K562 (cell line): ENCODE data around the gene SERPINA3. TPM values are rescaled to one million over a fixed set of nuclear protein-coding genes. Genes with fewer than 3 reads are reported as not detected.

Experiments used
- ATAC-seq: fragments of 200-7000 bp; cut with Tn5 transposase; 3 replicates; pipeline ENCODE4 v1.9.1; 2020; ENCODE audit warnings: moderate library complexity
- BruUV-seq: library from RNA; stranded (reverse); fragments of 400-500 nt; replicated peaks from 2 replicates; lab custom pipeline; 2021; lab: Mats Ljungman, UMichigan
- CTCF ChIA-PET: fragments of 300-600 bp; formaldehyde crosslinking; extraction: SDS; loops from one replicate; lab custom pipeline; 2021; ENCODE audit warnings: low intra/inter-chr PET ratio; lab: Yijun Ruan, JAX
- POLR2A ChIA-PET: fragments of 300-600, 350-650 bp; sonication (Branson Sonifier 250); formaldehyde crosslinking; extraction: SDS; loops from one replicate; lab custom pipeline; 2021; ENCODE audit warnings: antibody characterized with exemption, inconsistent platforms; lab: Yijun Ruan, JAX
- DNase-seq, 4 experiments: peaks; one replicate each; pipeline versions ENCODE4 v3.0.0 to v3.0.0-alpha.2; 2011 to 2018; ENCODE audit warnings: low spot score in 3 of 4, mixed read lengths in 3 of 4; ENCODE audit errors: extremely low read depth in 1 of 4
- FAIRE-seq: peaks from 2 replicates; lab custom pipeline; 2011; peaks lifted over from hg19 to GRCh38; lab: Jason Lieb, UNC
- H2AFZ ChIP-seq: 2 replicates; pipeline ENCODE4 v1.6.0; 2011; ENCODE audit warnings: low read depth, low read length, control low read depth, inconsistent platforms
- H3K27ac ChIP-seq: fragments of 200-600 bp; 3 replicates; pipeline ENCODE4 v1.8.0; 2011; ENCODE audit warnings: low read depth, mild to moderate bottlenecking, control low read depth, inconsistent platforms, low read length, moderate library complexity, mixed read lengths; ENCODE audit errors: extremely low read depth
- H3K27me3 ChIP-seq, 2 experiments: fragments of 300-600 bp in 1 of 2; 2 replicates in 1 of 2; 3 replicates in 1 of 2; pipeline versions ENCODE4 v1.6.0 to v1.8.0; 2011; ENCODE audit warnings: inconsistent platforms in 2 of 2, low read length in 2 of 2, mild to moderate bottlenecking in 1 of 2, mixed read lengths in 1 of 2, moderate library complexity in 1 of 2; ENCODE audit not compliant: control insufficient read depth in 2 of 2, insufficient read depth in 2 of 2
- H3K36me3 ChIP-seq: fragments of 300-600 bp; 3 replicates; pipeline ENCODE4 v1.8.0; 2011; ENCODE audit warnings: mild to moderate bottlenecking, low read length, inconsistent platforms; ENCODE audit not compliant: control insufficient read depth, insufficient read depth
- H3K4me1 ChIP-seq, 2 experiments: fragments of 200-600 bp in 1 of 2; replicated peaks in 1 of 2; 2 replicates in 1 of 2; 3 replicates in 1 of 2; pipeline versions ENCODE4 v1.5.1 to v1.8.0; 2011; ENCODE audit warnings: inconsistent platforms in 2 of 2, low read length in 2 of 2, mild to moderate bottlenecking in 1 of 2, mixed read lengths in 1 of 2, moderate library complexity in 1 of 2; ENCODE audit not compliant: control insufficient read depth in 2 of 2, insufficient read depth in 2 of 2
- H3K4me2 ChIP-seq: 2 replicates; pipeline ENCODE4 v1.6.1; 2011; ENCODE audit warnings: low read length, control low read depth, inconsistent platforms, mixed read lengths; ENCODE audit not compliant: insufficient read depth
- H3K4me3 ChIP-seq: fragments of 200-600 bp; sonication (generic), shearing (Covaris generic); 2 replicates; pipeline ENCODE4 v1.5.1; 2016; ENCODE audit warnings: control low read depth, inconsistent platforms
- H3K79me2 ChIP-seq: fragments of 200-600 bp; 3 replicates; pipeline ENCODE4 v1.8.0; 2011; ENCODE audit warnings: low read length, inconsistent platforms; ENCODE audit not compliant: control insufficient read depth, insufficient read depth
- H3K9ac ChIP-seq, 2 experiments: 2 replicates each; pipeline versions ENCODE4 v1.6.0 to v1.6.1; 2011; ENCODE audit warnings: low read depth in 2 of 2, low read length in 2 of 2, control low read depth in 1 of 2, inconsistent platforms in 1 of 2, mild to moderate bottlenecking in 1 of 2, mixed read lengths in 1 of 2; ENCODE audit not compliant: insufficient read depth in 1 of 2
- H3K9me1 ChIP-seq: one replicate; pipeline ENCODE4 v1.6.0; 2011; ENCODE audit warnings: inconsistent platforms, mild to moderate bottlenecking, low read length, moderate library complexity; ENCODE audit not compliant: control insufficient read depth, insufficient read depth
- H3K9me3 ChIP-seq: replicated peaks from 2 replicates; pipeline ENCODE4 v1.5.1; 2011; ENCODE audit warnings: low read depth, low read length, inconsistent platforms; ENCODE audit not compliant: control insufficient read depth, insufficient read depth
- H4K20me1 ChIP-seq: replicated peaks from 2 replicates; pipeline ENCODE4 v1.6.1; 2011; ENCODE audit warnings: low read length, inconsistent platforms, mixed read lengths; ENCODE audit not compliant: control insufficient read depth, insufficient read depth
- DEAF1 ChIP-seq: fragments of 450-650 bp; formaldehyde crosslinking; IDR thresholded peaks from 2 replicates; pipeline ENCODE4 v1.4.0; 2020; ENCODE audit warnings: mild to moderate bottlenecking, moderate library complexity
- FIP1L1 ChIP-seq: fragments of 200-400 bp; formaldehyde crosslinking; IDR thresholded peaks from 2 replicates; pipeline ENCODE4 v1.6.1; 2018; ENCODE audit warnings: mild to moderate bottlenecking, low read depth, low read length; ENCODE audit not compliant: poor library complexity, severe bottlenecking
- HDAC8 ChIP-seq: fragments of 450-650 bp; IDR thresholded peaks from 2 replicates; pipeline ENCODE4 v1.6.1; 2016; ENCODE audit warnings: mild to moderate bottlenecking, missing genetic modification characterization, moderate library complexity, missing compliant biosample characterization
- PATZ1 ChIP-seq: fragments of 250-450 bp; sonication (Bioruptor Pico); IDR thresholded peaks from 2 replicates; pipeline ENCODE4 v1.5.0; 2020; ENCODE audit warnings: mild to moderate bottlenecking, borderline replicate concordance
- POLR2H ChIP-seq: IDR thresholded peaks from 2 replicates; pipeline ENCODE4 v1.6.1; 2016; ENCODE audit warnings: missing genetic modification characterization, low read depth, mild to moderate bottlenecking, control low read depth, missing compliant biosample characterization, moderate library complexity
- REST ChIP-seq, 2 experiments: fragments of 450-650 bp; formaldehyde crosslinking in 1 of 2; IDR thresholded peaks; 2 replicates each; pipeline versions ENCODE4 v1.4.0 to v1.6.1; 2014 to 2020; ENCODE audit warnings: mild to moderate bottlenecking in 2 of 2, borderline replicate concordance in 1 of 2, low read depth in 1 of 2
- SMAD3 ChIP-seq: fragments of 450-650 bp; formaldehyde crosslinking; conservative IDR thresholded peaks from 2 replicates; pipeline ENCODE4 v1.4.0; 2020; ENCODE audit warnings: mild to moderate bottlenecking
- XRCC5 ChIP-seq: fragments of 200-400 bp; formaldehyde crosslinking; IDR thresholded peaks from 2 replicates; pipeline ENCODE4 v1.6.1; 2017; ENCODE audit warnings: low read depth, mild to moderate bottlenecking, low read length
- ZFP36 ChIP-seq: fragments of 150-350 bp; IDR thresholded peaks from 2 replicates; pipeline ENCODE4 v1.6.1; 2018; ENCODE audit warnings: low read length, low read depth; ENCODE audit not compliant: partially characterized antibody
- ZNF140 ChIP-seq: fragments of 250-450 bp; sonication (Bioruptor Pico); IDR thresholded peaks from 2 replicates; pipeline ENCODE4 v1.8.0; 2021; ENCODE audit warnings: moderate library complexity, mild to moderate bottlenecking, inconsistent platforms
- WGBS: fragments of 100-300 bp; shearing (Covaris generic); methylation state at CpG from one replicate; pipeline ENCODE4 v1.1.6; 2016; ENCODE audit warnings: low coverage, mixed read lengths; ENCODE audit not compliant: insufficient coverage; ENCODE audit errors: missing lambda C conversion rate; 5-methylcytosine and 5-hydroxymethylcytosine counted together
- in situ Hi-C: fragments of 300-500 bp; cut with MboI; formaldehyde crosslinking; loops from 4 replicates; pipeline ENCODE4 v1.15.0; 2018; ENCODE audit warnings: inconsistent platforms, mixed read lengths
- intact Hi-C: fragments of 100-400 bp; cut with micrococcal nuclease; formaldehyde crosslinking; loops from 2 replicates; pipeline ENCODE4 v1.14.2; 2022
- polyA plus RNA-seq, 8 experiments: library from polyadenylated mRNA; depleted of rRNA in 4 of 8; stranded (reverse) in 5 of 8; unstranded in 3 of 8; fragments of >200 nt; fragmentation: Nextera tagmentation in 2 of 8; fragmentation: Illumina TruSeq in 1 of 8; extraction: Ambion mirVana in 2 of 8; extraction: Trizol in 1 of 8; gene quantifications; 2 replicates each; pipeline versions ENCODE4 v1.2.1 to v1.2.3, GENCODE V29; 2011 to 2014; ENCODE audit warnings: inconsistent platforms in 1 of 8, missing spikeins in 1 of 8
- total RNA-seq, 7 experiments: library from RNA; depleted of rRNA in 6 of 7; stranded (reverse); fragments of >200 nt in 6 of 7; fragmentation: Illumina TruSeq in 2 of 7; extraction: Trizol in 2 of 7; gene quantifications; 2 replicates each; pipeline versions ENCODE4 v1.2.1 to v1.2.3, GENCODE V29; 2011 to 2021; ENCODE audit warnings: low replicate concordance in 1 of 7

The SERPINA3 gene
- total and polyA plus RNA-seq, 9 of the 15 experiments (the other 6 are each of a cell fraction or from before 2014, with no cell fraction given) = 2.3 TPM; not detected in 8

- TF ChIP-seq DEAF1 (CRISPR knock-in tag) (no peak), PATZ1 (CRISPR knock-in tag) (no peak), SMAD3 (CRISPR knock-in tag) (no peak), ZNF140 (CRISPR knock-in tag) (no peak), HDAC8 (tag) (no peak), XRCC5 (no peak), FIP1L1 (no peak), POLR2H (tag) (no peak)
Observed at GRCh38 chr14:94632305-94632590, 20.1 kb downstream of the SERPINA3 start (continued).

- Histone ChIP-seq H3K4me2 (no peak overlapping the region), H3K9me1 (no peaks in the 10 kb centered on the region), H3K27ac (no peak overlapping the region), H3K9me3 (no peaks in the 10 kb centered on the region), H3K79me2 (no peaks in the 10 kb centered on the region), H2AFZ (no peak overlapping the region), H3K4me3 (no peak overlapping the region), H3K36me3 (no peaks in the 10 kb centered on the region), H3K9ac (no peak overlapping the region), H3K27me3 (no peaks in the 10 kb centered on the region), H3K4me1 (no peaks in the 10 kb centered on the region), H4K20me1 (no peaks in the 10 kb centered on the region)
- in situ Hi-C loops (no loop called here), intact Hi-C loops (no loop called here)
- WGBS = 3% methylated on average over 5 of the region's 6 CpGs
- CTCF ChIA-PET = no interaction called here
- BruUV-seq = no TSS peak
- POLR2A ChIA-PET = no interaction called here
- FAIRE-seq (no peak), ATAC-seq (no peak), DNase-seq (no peak)
- TF ChIP-seq REST (IDR thresholded peaks at IDR 0.05; ENCODE audit: borderline replicate concordance) (no peak), REST (CRISPR knock-in tag; IDR thresholded peaks at IDR 0.05; ENCODE audit: low read depth) (no peak), ZFP36 (no peak)
Observed at GRCh38 chr14:94633121-94633520, 20.9 kb downstream of the SERPINA3 start.
